Islet precursor cell (in vitro differentiated cells): ENCODE data around the gene CASKIN2.

Experiments used
- DNase-seq: peaks from one replicate; pipeline ENCODE4 v3.0.0-alpha.2; 2018

CASKIN2 gene, protein sequence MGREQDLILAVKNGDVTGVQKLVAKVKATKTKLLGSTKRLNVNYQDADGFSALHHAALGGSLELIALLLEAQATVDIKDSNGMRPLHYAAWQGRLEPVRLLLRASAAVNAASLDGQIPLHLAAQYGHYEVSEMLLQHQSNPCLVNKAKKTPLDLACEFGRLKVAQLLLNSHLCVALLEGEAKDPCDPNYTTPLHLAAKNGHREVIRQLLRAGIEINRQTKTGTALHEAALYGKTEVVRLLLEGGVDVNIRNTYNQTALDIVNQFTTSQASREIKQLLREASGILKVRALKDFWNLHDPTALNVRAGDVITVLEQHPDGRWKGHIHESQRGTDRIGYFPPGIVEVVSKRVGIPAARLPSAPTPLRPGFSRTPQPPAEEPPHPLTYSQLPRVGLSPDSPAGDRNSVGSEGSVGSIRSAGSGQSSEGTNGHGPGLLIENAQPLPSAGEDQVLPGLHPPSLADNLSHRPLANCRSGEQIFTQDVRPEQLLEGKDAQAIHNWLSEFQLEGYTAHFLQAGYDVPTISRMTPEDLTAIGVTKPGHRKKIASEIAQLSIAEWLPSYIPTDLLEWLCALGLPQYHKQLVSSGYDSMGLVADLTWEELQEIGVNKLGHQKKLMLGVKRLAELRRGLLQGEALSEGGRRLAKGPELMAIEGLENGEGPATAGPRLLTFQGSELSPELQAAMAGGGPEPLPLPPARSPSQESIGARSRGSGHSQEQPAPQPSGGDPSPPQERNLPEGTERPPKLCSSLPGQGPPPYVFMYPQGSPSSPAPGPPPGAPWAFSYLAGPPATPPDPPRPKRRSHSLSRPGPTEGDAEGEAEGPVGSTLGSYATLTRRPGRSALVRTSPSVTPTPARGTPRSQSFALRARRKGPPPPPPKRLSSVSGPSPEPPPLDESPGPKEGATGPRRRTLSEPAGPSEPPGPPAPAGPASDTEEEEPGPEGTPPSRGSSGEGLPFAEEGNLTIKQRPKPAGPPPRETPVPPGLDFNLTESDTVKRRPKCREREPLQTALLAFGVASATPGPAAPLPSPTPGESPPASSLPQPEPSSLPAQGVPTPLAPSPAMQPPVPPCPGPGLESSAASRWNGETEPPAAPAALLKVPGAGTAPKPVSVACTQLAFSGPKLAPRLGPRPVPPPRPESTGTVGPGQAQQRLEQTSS (N-terminal part only)

GRCh38 chr17:75515496-75516254, at the start of gene CASKIN2:
CASKIN2 (minus strand) TSS chr17:75515537; CDS start chr17:75513804, 1,733 bp downstream.
- DNase-seq = peak; percentile 99

- DNase-seq = peak; percentile 95
Observed at GRCh38 chr17:75565066-75565465, 49.7 kb upstream of the CASKIN2 start.

DNA sequence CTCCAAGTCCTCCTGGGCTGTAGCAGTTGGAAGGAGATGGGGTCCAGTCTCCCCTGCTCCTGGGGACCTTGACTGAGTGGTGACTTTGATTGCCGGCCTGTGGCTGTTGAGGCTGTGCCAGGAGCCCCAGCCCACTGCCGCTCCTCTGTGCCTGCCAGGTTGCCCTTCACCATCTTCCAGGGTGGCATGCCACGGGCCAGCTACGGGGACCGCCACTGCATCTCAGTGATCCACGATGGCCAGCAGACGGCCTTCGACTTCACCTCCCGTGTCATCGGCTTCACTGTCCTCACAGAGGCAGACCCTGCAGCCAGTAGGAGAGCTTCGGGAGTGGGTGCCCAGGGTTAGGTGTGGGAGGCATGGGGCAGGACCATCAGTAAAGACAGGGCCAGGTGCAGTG, 48.9 kb upstream of the CASKIN2 start:
- DNase-seq = no peak

DNA sequence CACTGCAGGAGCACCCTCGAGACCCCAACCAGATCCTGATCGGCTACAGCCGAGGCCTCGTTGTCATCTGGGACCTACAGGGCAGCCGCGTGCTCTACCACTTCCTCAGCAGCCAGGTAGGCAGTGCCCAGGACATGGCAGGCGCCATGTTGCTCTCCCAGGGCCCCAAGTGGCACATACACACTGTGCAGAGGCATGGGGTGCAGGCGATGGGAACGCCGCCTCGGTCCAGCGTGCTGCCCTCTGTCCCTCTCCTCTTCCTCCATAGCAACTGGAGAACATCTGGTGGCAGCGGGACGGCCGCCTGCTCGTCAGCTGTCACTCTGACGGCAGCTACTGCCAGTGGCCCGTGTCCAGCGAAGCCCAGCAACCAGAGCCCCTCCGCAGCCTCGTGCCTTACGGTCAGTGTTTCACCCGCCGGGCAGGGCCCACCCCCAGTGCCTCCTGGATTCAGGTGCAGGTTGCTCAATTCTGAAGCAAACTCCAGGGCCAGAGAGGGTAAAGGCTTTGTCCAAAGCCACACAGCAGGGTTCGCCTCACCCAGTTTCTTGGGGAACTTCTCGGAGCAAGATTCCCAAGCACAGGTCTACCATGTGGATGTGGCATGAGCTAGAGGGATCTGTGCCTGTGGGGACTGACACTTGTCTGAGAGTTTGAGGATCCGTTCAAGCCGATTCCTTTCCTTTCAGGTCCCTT, 47.9 kb upstream of the CASKIN2 start:
- DNase-seq = peak; percentile 53

DNA sequence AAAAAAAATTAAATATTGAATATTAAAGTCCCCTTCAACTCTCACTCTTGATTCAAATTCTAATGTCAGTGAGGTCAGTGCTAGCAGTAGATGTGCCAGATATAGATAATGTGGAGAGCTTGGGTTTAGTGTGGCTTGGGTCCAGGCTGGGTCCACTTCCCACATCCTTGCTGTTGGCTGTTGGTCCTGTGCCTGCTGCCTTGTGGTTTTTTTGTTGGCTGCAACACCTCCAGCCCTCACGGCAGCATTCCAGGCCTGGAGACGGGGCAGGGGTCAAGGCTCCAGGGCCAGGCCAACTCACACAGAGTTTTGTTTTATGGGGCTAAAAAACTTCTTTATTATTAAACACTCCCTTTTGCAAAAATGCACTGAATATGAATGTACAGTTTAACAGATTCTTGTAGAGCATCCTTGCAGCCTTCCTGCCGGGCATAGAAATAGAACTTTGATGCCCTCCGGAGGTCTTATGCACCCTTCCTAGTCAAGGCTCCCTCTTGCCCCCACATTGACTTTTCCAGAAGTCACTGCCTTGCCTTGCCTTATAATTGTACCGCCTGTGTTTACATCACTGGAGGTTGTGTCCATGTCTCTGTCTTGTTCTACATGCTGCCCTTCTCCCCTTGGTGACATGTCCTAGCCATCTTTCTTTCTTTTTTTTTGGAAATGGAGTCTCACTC, 46.7 kb upstream of the CASKIN2 start:
- peak; percentile 51 for DNase-seq

DNA sequence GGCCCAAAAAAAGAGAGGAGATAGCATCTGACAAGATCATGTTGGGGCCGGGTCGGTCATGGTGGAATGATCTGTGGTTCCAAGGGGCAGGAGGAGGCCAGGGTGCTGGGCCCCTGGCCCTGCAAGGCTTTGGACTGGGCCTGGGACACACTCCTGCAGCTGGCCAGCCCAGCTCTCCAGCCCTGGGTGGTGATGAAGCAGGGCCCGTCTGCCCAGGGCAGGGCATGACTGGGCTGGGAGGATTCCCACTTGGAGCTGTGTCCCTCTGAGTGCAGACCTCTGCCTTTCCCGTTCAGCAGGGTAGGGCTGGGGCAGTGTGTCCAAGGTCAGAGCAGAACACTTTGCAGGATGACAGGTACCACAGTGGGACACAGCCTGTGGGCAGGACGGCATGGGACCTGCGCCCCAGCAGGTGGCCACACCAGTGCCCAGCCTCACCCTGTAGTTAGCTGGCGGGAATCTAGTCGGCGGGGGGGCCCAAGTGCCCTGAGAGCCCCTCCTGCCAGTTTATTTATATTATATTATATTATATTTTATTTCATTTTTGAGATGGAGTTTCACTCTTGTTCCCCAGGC, 44.7 kb upstream of the CASKIN2 start:
- DNase-seq = no peak

DNA sequence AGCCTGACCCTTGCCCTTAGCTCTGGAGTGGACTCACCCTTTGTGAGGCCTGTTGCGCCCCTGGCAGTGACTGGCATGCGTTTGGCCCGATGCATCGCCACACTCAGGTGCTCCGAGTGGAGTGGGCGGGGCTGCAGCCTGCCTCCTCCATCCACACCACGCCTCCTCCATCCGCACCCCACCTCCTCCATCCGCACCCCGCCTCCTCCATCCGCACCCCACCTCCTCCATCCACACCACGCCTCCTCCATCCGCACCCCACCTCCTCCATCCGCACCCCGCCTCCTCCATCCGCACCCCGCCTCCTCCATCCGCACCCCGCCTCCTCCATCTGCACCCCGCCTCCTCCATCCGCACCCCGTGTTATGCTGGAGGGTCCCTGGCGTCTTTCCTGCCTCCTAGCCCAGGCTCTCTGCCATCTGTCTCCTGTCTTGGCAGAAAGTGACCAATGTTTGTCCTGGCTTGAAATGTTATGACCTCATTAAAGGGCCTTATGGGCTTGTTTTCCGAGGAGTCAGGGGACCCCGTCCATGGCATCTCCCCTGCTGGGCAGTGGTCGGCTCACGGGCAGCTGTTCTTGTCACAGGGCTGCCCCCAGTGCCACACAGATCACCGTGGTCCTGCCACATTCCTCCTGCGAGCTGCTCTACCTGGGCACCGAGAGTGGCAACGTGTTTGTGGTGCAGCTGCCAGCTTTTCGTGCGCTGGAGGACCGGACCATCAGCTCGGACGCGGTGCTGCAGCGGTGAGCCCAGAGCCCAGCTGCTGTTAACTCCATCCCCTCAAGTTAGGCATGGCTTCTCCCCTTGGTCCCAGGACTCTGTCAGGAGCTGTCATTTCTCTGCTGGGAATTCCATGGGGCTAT, 43.6 kb upstream of the CASKIN2 start:
- no peak for DNase-seq

DNA sequence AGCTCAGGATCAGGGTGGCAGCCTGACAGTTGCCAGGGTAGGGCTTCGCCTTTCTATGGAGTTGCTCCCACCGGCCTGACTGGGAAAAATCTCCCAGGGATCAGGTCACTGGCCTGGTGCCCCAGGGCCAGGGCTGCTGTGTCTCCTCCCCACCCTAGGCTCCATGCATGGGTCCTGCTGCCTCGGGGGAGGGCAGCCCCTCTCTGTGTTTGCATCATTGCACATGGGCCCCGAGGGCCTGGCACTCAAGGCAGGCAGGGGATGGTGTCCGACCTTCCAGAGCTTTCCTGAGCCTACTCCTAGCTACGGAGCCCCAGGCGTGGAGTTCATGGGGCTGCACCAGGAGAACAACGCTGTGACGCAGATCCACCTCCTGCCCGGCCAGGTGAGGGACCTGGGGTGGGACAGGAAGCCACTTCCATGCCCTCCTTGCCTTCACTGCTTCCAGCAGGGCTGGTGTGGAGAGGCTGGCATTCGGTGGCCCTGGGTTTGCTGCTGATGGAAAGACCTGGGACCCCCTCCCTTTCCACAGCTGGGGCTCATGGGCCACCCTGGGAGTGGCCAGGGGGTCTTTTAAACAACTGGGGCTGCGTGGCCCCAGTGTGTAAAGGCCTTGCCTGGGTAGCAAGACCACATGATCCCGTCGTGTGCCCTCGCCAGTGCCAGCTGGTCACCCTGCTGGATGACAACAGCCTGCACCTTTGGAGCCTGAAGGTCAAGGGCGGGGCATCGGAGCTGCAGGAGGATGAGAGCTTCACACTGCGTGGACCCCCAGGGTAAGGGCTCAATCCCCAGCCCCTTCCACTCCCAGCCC, 42.7 kb upstream of the CASKIN2 start:
- DNase-seq = no peak

- peak; percentile 91 for DNase-seq
Observed at GRCh38 chr17:75557075-75557851, 41.9 kb upstream of the CASKIN2 start.

DNA sequence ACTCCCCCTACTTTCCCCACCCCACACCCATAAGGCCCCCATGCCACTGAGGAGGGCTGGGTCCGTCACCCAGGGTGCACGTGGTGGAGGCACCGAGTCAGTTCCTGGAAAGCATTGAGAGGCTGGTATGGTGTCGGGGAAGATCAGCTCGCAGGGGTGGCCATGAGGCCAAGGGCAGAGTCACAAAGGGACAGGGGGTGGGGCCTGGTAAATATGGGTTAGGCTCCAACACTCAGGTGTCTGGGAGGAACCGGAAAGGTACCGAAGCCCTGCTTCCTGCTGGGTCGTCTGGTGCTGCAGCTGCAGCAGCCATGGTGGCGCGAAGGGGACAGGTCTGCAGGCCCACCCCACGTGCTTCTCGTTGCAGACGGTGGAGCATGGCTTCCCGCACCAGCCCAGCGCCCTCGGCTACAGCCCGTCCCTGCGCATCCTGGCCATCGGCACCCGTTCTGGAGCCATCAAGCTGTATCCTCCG, 40.4 kb upstream of the CASKIN2 start:
- no peak for DNase-seq

DNA sequence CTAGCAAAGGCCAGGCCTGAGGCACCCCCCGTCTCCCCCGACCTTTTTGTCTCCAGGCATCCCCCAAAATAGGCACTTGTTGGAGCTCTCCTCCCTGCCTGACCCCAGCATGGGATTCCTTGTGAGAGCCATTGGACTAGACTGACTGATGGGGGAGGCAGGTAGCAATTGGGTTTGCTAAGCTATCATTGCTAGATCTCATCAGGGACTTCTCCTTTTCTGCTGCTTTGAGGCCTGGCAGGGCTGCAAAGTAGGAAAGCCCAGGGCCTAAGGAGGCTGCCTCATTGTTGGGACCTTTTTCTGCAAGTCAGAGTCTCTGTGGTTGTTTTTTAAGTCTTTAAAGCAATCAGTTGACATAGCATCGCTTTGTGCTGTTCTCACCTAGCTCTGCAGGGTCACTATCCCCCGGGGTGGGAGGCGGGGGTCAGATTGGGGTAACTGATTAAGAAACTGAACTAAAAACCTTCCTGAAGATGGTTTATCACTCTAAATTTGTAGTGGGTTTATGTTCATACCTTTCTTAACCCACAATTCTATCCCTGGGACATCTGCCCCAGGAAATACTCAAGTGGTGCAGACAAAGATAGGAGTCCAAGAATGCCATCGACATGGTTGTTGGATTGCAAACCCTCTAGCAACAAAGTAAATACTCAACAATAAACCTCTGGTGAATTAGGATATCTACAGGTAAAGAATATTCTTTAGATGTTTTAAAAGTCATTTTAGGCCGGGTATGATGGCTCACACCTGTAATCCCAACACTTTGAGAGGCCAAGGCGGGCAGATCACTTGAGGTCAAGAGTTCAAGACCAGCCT, 38.2 kb upstream of the CASKIN2 start:
- DNase-seq = no peak

DNA sequence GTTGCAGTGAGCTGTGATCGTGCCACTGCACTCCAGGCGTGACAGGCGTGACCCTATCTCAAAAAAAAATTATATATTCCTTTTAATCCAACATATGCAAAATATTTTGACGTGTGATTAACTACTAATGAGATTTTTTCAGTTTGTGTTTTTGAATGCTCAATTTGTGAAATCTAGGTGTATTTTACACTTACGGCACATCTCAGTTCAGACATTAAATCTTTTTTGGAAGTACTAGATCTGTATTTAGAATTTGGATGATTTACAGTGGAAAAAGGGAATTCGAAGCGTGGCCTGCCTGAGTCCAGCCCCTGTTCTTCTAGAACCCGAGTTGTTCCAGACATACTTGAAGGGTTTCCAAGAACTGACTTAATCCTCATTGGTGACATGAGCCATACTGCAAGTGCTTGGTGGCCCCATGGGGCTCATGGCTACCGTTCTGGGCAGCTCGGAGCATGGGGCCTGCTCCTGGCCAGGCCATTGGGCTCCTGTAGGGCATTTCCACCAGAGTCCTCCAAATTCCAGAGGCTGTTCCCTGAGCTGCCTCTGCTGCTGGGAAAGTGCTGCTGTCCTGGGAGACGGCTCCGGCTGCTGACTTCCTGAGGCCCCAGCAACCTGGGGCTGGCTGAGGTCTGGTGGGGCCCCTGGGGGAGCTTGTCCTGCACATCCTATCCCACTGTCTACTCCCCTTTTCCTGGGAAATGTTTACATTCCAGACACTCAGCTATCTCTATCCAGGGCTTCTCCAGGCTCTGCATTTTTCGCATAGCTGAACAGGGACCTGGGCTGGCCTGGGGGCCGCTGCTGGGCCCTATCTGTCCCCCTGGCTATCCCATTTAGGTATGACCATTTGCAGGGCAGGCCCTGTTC, 37.3 kb upstream of the CASKIN2 start:
- DNase-seq = peak; percentile 100

GRCh38 chr17:75551266-75551665, 35.9 kb upstream of the CASKIN2 start:
- DNase-seq = peak; percentile 84

- DNase-seq = no peak
Observed at GRCh38 chr17:75550139-75550465, 34.8 kb upstream of the CASKIN2 start.

DNA sequence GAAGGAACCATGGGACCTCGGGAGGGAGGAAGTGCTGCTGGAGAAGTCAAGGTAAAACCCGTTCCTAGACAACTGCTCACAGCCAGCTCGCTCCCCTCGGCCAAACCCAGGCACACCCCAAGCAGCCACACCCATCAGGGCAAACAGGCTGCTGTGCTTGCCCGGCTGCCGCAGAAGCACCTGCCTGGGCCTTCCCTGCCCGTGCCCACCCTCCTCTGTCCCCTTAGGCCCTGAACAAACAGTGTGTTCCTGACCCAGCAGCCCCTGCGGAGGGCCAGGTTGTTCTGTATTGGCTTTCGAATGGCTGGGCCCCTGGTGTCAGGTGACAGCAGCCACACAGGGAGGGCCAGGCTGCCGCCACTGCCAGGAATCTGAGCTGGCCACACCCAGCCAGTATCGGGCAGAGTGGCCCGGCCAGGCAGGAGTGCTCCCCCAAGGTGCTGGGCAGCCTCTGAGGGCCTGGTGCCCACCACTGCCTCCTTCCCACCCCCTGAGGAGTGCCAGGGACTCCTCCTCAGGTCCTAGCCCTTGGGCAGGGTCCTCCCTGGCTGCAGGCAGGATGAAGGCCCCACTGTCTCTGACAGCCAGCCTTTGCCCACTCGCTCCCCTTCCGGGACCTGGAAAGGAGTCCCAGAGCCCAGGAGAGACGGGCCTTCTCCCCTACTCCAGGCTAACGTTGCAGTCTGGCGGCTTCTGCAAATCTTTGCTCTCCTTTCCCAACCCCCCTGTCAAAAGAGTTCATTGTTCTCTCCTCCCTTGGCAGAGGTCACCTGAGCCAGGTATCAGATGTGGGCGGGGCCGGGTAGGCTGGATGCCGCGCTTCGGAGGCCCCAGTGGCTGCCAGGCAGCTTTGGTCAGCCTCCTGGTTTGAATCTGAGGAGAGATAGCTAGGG, 34.2 kb upstream of the CASKIN2 start:
- DNase-seq = peak; percentile 94
